Testis (tissue), 3 donors: ENCODE data around the gene JAML. TPM values are rescaled to one million over a fixed set of nuclear protein-coding genes. Genes with fewer than 3 reads are reported as not detected.

ENCODE experiments used
- DNase-seq: peaks from one replicate; pipeline ENCODE4 v3.0.0-alpha.2; 2019
- H3K27ac ChIP-seq, 2 donors: fragments of 200-600 bp; sonication (generic); one replicate each; pipeline ENCODE4 v1.5.1; 2019
- H3K27me3 ChIP-seq: fragments of 200-600 bp; sonication (generic); one replicate; pipeline ENCODE4 v1.5.1; 2019
- H3K36me3 ChIP-seq: fragments of 200-600 bp; sonication (generic); one replicate; pipeline ENCODE4 v1.5.1; 2017; ENCODE audit warnings: low read depth; ENCODE audit errors: missing control alignments
- H3K4me1 ChIP-seq: fragments of 200-600 bp; sonication (generic); one replicate; pipeline ENCODE4 v1.5.1; 2019
- H3K4me3 ChIP-seq, 2 donors: fragments of 200-600 bp; sonication (generic); one replicate each; pipeline ENCODE4 v1.5.1; 2017 to 2019
- H3K9me3 ChIP-seq: fragments of 200-600 bp; sonication (generic); one replicate; pipeline ENCODE4 v1.5.1; 2017
- POLR2A ChIP-seq: fragments of 450-650 bp; IDR thresholded peaks from one replicate; pipeline ENCODE4 v1.6.1; 2017; ENCODE audit warnings: antibody characterized with exemption, mild to moderate bottlenecking, moderate library complexity
- WGBS, 2 donors: methylation state at CpG; one replicate each; pipeline ENCODE4 v1.1.5; 2018; 5-methylcytosine and 5-hydroxymethylcytosine counted together
- intact Hi-C: fragments of 100-400 bp; cut with DNase I; formaldehyde crosslinking; loops from one replicate; pipeline ENCODE4 v1.15.1; 2023; ENCODE audit warnings: low total_unique reads
- polyA plus RNA-seq: library from polyadenylated mRNA; stranded (reverse); fragments of 350-450 nt; fragmentation: Illumina TruSeq; extraction: RNeasy Lipid Tissue Mini Kit (QIAGEN cat#74804); gene quantifications from one replicate; pipeline ENCODE4 v1.2.3, GENCODE V29; 2014; ENCODE audit warnings: low read depth, low replicate concordance; ENCODE audit not compliant: insufficient read depth
- total RNA-seq, 2 donors: library from RNA; depleted of rRNA; stranded (reverse); fragments of >200 nt; gene quantifications; one replicate each; pipeline ENCODE4 v1.2.3, GENCODE V29; 2016
- TF ChIP-seq, protein P1 (sequence below), 3 experiments: fragments of 450-650 bp in 2 of 3; fragments of 200-600 bp in 1 of 3; sonication (generic) in 1 of 3; IDR thresholded peaks; one replicate each; pipeline ENCODE4 v1.5.1; 2016 to 2019; ENCODE audit warnings: antibody characterized with exemption in 3 of 3, mild to moderate bottlenecking in 2 of 3, moderate library complexity in 1 of 3

Gene JAML
- total and polyA plus RNA-seq, 3 donors from 2014 or later: 1.9 to 9.7 (median 3.5) TPM

- TF ChIP-seq, protein P1, sequence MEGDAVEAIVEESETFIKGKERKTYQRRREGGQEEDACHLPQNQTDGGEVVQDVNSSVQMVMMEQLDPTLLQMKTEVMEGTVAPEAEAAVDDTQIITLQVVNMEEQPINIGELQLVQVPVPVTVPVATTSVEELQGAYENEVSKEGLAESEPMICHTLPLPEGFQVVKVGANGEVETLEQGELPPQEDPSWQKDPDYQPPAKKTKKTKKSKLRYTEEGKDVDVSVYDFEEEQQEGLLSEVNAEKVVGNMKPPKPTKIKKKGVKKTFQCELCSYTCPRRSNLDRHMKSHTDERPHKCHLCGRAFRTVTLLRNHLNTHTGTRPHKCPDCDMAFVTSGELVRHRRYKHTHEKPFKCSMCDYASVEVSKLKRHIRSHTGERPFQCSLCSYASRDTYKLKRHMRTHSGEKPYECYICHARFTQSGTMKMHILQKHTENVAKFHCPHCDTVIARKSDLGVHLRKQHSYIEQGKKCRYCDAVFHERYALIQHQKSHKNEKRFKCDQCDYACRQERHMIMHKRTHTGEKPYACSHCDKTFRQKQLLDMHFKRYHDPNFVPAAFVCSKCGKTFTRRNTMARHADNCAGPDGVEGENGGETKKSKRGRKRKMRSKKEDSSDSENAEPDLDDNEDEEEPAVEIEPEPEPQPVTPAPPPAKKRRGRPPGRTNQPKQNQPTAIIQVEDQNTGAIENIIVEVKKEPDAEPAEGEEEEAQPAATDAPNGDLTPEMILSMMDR (IDR thresholded peaks at IDR 0.05): no peak
- no peak for TF ChIP-seq POLR2A
- H3K27me3 ChIP-seq: no peaks in the 10 kb centered on the region
- H3K9me3 ChIP-seq: no peaks in the 10 kb centered on the region
- peaks cover 13% of the 10 kb centered on the region for H3K4me1 ChIP-seq
- intact Hi-C loops: no loop called here
- no peaks in the 10 kb centered on the region for H3K36me3 ChIP-seq
- no peak for DNase-seq
- H3K27ac ChIP-seq: no peak overlapping the region
- 23 to 26% methylated on average over 21 of the region's 21 CpGs for WGBS, 2 donors
- no peak overlapping the region for H3K4me3 ChIP-seq
Observed at GRCh38 chr11:118156531-118157185, 68.2 kb downstream of the JAML start.

- no peaks in the 10 kb centered on the region for H3K27me3 ChIP-seq
Observed at GRCh38 chr11:118155776-118156530, 68.9 kb downstream of the JAML start.

GRCh38 chr11:118154641-118155040 is 70.2 kb downstream of the JAML start:
- no peak for TF ChIP-seq POLR2A
- TF ChIP-seq, protein P1 (IDR thresholded peaks at IDR 0.05): no peak
- H3K27ac ChIP-seq: no peak overlapping the region
- no peaks in the 10 kb centered on the region for H3K9me3 ChIP-seq
- H3K4me1 ChIP-seq: peaks cover 13% of the 10 kb centered on the region
- intact Hi-C loops: no loop called here
- 86 to 89% methylated on average over 1 of the region's 1 CpG for WGBS, 2 donors
- DNase-seq: no peak
- H3K27me3 ChIP-seq: no peaks in the 10 kb centered on the region
- no peaks in the 10 kb centered on the region for H3K36me3 ChIP-seq
- H3K4me3 ChIP-seq: no peak overlapping the region

More at GRCh38 chr11:118155776-118156530, 68.9 kb downstream of the JAML start:
- no peak for TF ChIP-seq POLR2A
- TF ChIP-seq, protein P1 (IDR thresholded peaks at IDR 0.05): no peak
- Histone ChIP-seq H3K27ac (no peak overlapping the region), H3K36me3 (no peaks in the 10 kb centered on the region), H3K4me1 (peaks cover 13% of the 10 kb centered on the region), H3K4me3 (no peak overlapping the region), H3K9me3 (no peaks in the 10 kb centered on the region)
- intact Hi-C loops: no loop called here
- no peak for DNase-seq
- 58 to 73% methylated on average over 7 to 11 of the region's 11 CpGs for WGBS, 2 donors

GRCh38 chr11:118153976-118154375 is 70.8 kb downstream of the JAML start:
- TF ChIP-seq, protein P1 (IDR thresholded peaks at IDR 0.05): no peak
- TF ChIP-seq POLR2A: no peak
- Histone ChIP-seq H3K9me3 (no peaks in the 10 kb centered on the region), H3K27ac (no peak overlapping the region), H3K4me3 (no peak overlapping the region), H3K36me3 (no peaks in the 10 kb centered on the region), H3K27me3 (no peaks in the 10 kb centered on the region), H3K4me1 (peaks cover 13% of the 10 kb centered on the region)
- WGBS, 2 donors: 61 to 74% methylated on average over 11 of the region's 11 CpGs
- no peak for DNase-seq
- intact Hi-C loops: no loop called here
